ENCODE results near the gene MAP2K1.

GRCh38 chr15:66419471-66419870, 32.8 kb downstream of the MAP2K1 start:
- TF ChIP-seq CTCF (IDR thresholded peaks at IDR 0.05; ENCODE audit: low read length) (no peak), EZH2 (optimal IDR thresholded peaks at IDR 0.05; ENCODE audit: low read depth, low read length) (no peak)
